Astrocyte (in vitro differentiated cells and primary cell): ENCODE data around the gene WBP1L.

Source experiments
- EZH2 ChIP-seq: IDR thresholded peaks from 2 replicates; pipeline ENCODE4 v1.6.1; 2012; ENCODE audit warnings: mild to moderate bottlenecking, low read length, inconsistent platforms; ENCODE audit not compliant: insufficient read depth
- TF ChIP-seq, protein P1 (sequence below): IDR thresholded peaks from 2 replicates; pipeline ENCODE4 v1.5.1; 2011; ENCODE audit warnings: low read depth, mild to moderate bottlenecking, inconsistent platforms, low read length, moderate library complexity; ENCODE audit not compliant: insufficient read depth

DNA sequence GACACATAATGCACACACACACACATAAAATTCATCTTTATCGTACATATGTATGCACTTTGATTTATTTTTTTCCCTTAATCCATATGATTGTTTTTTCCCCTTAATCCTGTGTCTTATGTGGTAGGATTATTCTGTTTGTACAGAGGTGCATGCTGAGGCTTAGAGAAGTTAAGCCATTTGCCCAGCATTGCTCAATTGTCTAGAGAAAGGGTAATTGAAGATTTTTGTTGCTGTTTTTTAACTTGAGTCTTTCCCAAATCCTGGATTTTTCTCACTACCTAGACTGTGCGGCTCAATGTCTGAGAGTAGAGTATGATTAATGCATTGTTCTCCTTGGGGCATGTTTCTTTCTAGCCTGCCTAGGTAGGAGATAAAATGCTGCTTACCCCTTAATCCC is 35.0 kb downstream of the WBP1L start:
- TF ChIP-seq, protein P1, sequence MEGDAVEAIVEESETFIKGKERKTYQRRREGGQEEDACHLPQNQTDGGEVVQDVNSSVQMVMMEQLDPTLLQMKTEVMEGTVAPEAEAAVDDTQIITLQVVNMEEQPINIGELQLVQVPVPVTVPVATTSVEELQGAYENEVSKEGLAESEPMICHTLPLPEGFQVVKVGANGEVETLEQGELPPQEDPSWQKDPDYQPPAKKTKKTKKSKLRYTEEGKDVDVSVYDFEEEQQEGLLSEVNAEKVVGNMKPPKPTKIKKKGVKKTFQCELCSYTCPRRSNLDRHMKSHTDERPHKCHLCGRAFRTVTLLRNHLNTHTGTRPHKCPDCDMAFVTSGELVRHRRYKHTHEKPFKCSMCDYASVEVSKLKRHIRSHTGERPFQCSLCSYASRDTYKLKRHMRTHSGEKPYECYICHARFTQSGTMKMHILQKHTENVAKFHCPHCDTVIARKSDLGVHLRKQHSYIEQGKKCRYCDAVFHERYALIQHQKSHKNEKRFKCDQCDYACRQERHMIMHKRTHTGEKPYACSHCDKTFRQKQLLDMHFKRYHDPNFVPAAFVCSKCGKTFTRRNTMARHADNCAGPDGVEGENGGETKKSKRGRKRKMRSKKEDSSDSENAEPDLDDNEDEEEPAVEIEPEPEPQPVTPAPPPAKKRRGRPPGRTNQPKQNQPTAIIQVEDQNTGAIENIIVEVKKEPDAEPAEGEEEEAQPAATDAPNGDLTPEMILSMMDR, result no peak
- TF ChIP-seq EZH2, result no peak
